HG03064 (cell line): ENCODE measurements around the gene MSI2.

Experiments used
- ATAC-seq: cut with Tn5 transposase; IDR thresholded peaks from one replicate; pipeline ENCODE4 v1.9.1; 2021; ENCODE audit warnings: low read depth; ENCODE audit not compliant: unreplicated experiment

MSI2 gene

DNA sequence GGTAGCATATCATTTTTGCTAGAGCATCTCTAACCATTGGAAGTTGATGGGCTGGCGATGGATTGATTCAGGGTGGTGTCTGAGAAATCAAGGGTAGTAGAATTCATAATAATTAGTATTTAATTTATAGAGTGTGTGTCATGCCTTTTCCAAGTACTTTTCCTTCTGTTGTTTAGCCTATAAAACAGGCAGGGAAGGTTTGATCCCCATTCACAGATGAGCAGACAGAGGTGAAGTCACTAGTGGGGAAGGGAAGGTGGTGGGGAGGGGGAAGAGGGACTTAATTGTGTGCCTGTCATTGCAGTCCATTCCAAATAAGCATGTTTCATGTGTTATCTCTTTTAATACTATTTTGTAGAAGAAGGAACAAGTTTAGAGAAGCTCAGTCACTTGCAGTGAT lies 131.3 kb downstream of the MSI2 start:
- ATAC-seq = no peak

DNA sequence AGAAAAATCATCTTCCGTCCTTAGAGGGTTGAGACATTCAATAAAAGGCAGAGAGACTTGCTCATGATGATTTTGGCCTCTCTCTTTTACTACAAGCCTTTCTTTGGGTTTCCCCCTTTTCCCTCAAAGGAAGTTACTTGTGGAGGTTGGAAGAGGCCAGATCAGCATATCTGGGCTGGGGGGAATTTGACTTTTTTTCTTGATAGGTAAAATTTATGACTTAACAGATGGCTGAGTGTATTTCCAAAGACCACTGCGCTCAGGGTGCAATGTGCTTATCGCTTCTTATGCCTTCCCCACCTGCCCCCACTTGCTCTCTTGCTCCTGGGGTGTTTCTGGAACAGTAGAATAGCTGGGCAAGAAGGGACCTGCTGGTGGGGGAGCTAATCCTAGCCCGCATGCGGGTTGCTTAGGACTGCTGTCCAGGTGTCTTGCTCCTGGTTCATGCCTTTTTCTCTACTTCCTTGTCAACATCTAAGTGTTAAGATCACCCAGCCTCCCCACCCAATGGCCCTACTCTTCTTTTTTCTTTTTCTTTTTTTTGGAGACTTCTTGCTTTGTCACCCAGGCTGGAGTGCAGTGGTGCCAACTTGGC lies 131.9 kb downstream of the MSI2 start:
- no peak for ATAC-seq

DNA sequence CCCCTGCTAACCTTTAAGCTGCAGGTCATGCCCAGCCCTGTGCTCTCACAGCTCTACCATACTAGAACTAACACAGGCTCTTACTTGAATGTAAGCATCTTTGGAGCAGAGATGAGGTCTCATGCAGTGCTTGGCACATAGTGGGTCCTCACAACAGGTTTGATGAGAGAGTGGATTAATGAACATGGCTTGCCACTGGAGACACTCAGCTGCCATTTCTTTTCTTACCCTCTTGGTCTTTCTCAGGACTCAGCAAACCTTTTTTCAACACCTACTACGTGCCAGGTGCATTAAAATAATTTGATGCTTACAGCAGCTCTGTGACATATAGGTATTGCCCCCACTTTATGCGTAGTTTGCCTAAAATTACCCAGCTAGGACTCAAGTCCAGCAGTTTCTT lies 133.2 kb downstream of the MSI2 start:
- ATAC-seq = no peak

DNA sequence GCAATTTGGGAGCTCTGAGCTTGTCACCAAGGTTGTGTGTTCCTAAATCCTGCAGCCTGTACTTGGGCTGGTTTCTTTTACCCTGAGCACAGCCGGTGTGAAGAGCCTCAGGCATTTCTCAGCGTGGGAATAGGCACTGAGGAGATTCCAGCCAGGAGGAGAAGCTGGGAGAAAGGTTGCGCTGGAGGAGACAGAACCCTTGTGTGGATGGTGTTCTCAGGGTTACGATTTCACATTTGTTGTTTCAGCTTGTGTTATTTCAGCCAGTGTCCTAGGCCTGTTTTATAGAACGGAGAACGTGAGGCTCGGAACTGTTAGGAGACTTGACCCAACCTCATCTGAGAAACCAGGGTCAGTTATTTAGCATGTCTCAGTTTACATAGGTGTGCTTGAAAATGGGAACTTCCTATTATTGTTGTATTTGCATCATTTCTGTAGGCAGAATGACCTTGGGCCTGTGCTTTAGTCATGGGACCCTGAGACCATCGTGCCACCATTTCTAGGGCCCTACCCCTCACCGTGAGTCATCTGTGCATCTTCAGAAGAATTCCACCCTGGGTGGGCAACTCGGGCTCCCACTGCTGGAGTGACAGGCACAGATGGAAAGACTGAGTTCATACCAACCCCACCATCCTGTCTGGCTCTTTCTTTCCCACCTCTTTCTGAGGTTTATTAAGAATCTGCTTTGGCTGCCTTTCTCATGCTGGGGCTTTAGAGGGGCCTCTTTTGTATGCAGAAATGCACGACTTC lies 134.9 kb downstream of the MSI2 start:
- ATAC-seq = no peak

DNA sequence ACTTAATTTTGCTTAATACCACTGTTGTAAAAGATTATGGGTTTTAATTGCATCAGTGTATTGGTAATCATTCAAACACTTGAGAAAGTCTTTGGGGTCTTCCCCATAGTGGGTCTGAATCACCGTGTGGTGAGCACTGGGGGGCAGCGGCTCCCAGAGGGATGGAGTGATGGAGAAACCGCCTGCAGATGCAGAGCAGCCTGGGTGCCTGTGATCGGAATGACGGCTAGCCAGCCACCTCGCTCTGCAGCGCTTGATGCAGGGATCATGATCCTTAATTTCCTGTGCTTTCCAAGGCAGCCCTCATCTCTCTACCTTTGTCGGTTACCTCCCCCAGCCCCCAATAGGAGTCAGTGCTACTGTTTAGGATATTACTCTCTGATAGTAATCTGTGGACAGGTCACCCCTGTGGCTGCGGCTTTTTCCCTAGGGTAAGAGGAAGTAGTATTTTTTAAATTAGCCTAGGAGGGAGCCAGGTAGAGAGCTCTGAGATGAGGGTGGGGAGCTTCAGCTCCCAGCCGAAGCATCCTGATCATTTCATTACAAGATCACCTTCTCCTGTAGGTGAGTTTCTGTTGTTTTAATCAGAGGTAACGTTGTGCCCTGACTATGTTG lies 135.6 kb downstream of the MSI2 start:
- ATAC-seq = no peak

DNA sequence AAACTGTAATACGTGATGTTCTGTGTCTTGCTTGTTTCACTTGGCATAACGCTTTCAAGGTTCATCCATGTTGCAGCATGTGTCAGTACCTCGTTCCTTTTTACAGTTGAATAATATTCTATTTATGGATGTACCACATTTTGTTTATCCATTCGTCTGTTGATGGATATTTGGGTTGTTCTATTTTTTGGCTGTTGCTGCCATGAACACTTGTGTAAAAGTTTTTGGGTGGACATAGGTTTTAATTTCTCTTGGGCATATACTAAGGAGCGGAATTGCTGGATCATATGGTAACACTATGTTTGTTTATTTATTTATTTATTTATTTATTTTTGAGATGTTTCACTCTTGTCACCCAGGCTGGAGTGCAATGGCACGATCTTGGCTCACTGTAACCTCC lies 137.0 kb downstream of the MSI2 start:
- ATAC-seq = no peak

DNA sequence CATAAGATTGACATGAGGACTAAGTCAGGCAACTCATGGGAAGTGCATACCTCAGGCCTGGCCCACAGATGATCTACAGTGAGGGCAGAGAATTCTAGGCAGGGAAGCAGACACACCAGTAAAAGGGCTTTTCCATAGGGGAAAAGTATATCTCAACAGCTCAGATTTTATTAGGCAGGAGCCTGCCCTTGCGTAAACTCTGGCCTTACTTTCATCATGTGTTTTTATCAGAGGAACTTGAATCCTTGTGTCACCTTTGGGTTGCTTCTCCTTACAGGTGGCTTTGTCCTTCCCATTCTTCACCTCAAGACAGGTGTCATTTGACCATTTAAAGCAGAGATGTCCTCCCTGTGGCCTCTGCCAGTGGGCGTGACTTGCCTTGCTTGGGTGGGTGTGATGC lies 138.1 kb downstream of the MSI2 start:
- ATAC-seq = no peak

DNA sequence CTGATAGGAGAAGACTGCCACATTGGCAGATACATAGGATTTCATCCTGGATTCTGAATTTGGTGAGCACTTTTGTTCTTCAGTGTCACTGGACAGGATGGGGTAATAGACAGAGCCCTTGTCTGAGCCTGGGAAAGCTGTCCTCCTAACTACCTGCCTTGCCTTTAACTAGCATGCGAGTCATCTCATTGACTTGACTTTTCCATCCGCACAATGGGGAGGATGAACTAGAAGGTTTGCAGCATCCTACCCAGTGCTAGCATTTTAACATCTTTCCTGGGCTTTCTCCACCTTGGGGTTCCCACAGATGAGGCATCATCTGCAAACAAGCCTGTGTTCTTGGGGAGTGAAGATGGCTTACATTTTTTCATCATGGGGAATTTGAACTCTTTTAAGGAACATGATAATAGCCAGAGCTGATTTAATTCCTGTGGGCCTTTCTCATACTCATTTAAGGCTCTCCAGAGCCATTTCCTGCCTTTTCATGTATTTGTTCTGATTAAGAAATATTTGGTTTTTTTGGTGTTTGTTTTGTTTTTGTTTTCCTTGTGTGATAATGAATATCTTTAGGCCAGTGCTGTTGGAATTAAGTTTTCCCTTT lies 139.5 kb downstream of the MSI2 start:
- no peak for ATAC-seq

DNA sequence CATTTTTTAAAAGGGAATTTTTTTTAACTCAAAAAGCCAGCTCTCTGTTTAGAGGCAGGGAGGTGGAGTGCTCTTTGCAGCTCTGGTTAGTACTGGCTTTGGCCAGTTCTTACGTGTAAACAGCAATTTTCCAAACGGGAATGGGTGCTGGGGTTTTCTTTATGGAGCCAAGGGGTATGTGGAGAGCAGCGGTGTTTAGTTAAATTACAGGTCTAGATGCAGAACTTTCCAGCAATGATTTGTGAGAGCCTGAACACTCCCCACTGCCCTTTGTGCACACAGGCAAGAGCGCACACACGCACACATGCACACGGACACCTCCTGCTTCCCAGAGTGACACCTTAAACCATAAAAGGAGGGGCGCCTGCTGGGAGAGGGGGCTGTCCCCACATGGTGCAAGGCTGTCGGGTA lies 140.2 kb downstream of the MSI2 start:
- ATAC-seq = no peak

DNA sequence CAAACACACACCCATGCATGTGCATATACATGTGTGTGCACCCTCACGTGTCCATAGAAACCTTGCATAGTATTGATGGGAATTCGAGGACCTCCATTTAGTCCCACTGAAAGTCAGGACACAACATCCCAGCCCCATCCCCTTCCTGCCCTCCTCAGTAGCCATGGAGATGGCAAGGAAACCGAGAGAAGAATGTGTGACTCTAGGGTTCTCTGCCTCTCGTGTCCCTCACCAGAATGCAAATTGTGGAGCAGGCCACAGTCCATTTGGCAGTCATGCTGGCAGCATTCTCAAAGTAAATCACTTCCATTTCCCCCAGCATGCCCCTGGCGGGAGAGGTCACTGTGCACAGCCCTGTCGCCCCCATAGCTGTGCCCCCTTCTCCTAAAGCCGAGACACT lies 141.1 kb downstream of the MSI2 start:
- ATAC-seq = no peak

DNA sequence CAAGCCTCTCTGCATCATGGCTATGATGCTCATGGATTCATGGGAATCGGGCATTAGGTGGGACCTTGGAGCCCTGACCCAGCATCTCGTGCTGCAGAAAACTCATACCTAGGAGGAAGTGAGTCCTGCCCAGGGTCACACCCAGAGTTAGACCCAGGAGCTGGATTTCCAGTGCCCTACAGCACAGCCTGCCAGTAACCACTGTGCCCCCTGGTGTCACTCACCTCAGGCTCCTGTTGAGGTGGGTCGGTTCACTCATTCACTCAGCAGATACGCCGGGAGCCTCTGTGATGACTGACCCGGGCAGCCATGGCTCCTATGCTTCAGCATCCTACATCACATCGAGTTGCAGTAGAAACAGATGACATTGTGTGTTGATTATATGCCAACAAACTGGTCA lies 143.4 kb downstream of the MSI2 start:
- no peak for ATAC-seq

DNA sequence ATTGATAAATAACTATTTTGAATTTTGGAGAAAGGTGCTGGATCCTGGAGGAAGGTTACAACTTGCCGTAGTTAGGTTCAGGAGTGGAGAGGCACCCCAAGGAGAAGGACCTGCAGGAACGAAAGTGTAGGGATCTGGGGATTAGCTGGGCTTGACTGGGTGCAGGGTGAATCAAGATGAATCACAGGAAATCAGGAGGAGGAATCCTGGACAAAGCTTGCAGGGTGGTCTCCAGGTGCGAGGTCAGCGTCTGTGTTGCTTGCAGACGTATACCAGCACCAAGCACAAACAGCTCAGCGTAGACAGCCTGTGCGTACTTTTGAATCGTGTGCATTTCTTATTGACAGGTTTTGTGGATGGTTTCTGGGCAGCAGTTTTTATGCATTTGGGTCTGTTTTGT lies 144.3 kb downstream of the MSI2 start:
- no peak for ATAC-seq

DNA sequence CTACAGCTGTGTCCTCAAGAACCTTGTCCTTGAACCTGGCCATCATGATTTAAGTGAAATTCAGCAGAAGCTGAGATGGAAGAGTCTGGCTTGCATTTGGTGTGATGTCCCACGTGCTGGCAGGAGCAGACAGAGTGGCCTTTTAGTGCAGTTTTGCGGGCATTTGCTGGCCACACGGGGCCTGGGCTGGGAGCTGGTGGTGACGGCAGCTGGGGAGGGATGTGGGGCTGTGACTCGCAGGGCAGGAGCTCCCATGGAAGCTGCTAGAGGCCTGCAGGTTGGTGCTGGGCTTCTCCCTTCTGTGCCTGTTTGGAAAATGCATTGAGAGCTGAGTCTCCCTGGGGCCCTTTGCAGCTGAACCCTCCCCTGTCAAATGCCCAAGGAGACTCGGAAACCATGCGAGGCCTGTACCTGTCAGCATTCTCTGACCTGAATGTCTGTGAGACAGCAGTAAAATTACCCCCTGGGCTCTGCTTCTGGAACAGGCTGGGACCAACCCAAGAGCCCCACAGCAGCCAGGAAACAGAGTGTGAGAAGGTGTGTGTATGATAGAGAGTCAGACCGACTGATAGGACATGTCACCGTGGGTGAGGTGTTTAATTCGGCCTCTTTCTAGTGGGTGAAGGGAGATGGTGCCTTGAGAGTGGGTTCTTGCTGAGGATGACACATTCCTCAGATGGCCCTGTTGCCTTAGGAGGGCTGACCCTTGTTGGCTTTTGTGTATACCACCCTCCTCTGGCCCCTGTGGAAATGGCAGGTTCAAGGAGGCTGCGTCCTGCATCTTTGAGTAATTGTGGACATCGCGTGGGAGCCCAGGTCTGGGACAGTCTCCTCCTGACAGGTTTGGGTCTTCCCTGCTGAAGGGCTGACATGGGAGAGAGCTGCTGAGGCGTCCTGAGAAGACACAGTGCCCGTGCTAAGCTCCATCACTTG lies 145.5 kb downstream of the MSI2 start:
- no peak for ATAC-seq

DNA sequence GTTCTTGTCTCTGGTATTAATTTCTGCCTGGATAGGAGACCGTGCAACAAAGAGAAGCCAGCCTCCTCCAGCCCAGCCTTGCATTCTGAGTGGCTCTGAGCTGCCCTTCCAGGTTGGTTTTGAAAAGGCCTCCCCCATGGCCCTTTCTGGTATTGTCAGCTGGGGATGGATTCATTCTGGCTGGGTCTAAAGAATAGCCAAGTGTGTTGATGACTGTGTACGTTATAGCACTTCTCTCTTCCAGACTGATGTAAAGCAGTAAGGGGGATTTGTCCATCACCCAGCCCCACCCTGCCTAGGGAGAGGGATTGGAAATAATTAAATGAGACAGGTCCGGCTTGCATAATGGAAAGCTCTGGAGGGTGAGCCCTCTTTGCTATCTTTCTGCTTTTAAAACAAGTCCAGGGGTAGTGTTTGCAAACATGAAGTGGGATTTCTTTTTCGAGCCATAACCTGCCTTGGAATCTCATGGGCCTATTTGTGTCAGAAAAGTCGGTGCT lies 146.4 kb downstream of the MSI2 start:
- no peak for ATAC-seq

DNA sequence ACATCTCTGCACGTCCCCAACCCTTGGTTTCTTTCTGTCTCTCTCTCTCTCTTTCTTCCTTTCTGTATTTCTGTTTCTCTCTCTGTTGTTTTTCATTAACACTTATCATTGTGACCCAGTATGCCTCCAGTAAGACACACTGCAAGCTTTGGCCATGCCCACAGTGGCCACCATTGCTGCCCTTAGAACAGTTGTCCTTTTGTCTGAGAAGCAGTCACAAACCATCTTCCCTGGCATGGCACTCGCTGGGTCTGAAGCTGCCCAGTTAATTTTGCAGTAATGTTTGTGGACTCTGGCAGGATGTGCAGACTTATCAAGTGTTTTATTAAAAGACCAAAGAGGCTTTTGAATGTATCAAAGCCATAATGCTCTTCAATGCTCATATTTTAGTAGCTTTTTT lies 146.9 kb downstream of the MSI2 start:
- no peak for ATAC-seq

DNA sequence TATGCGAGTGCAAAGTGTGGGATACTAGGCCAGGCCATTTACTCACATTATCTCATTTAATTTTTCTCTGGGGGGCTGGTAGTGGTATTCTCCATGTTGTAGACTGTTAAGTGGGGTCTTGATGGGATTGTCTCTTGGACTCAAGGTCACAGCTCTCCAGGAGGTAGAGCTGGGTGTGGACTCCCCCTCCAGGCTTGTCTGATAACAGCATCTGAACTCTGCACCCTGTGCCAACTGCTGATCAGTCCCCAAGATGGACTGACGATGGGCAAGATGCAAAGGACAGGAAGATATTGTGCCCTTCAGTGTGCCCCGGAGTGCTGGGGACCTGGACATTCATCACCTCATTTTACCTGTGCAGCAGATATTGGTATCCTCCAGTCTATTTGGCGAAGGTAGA lies 147.8 kb downstream of the MSI2 start:
- ATAC-seq = no peak

DNA sequence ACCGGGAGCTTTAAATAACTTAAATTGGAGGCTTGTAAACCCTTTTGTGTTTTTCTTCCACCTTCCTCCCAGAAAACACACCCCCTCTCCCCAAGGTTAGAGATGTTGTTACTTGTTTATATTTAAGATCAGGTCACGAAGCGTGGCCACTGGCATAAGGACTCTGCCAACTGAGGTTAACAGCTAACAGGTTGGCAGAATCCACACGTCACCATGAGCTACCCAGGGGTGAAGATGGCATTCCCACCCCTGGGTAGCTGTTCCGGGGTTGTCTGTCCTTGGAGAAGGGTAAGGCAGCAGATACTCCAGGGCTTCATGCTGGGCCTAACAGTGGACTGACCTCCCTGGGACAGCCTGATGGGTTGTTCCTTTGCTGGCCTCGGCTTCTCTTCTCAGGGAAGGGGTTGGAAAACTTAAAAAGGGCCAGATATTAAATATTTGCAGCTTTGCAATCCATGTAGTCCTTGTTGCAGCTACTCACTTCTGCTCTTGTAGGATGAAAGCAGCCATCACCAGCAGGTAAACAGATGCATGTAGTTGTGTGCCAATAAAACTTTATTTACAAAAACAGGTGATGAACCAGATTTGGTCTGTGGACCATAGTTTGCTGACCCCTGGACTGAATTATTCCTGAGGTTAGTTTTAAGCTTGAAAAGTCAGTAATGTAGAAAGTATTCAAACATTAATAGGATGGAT lies 148.6 kb downstream of the MSI2 start:
- ATAC-seq = no peak

DNA sequence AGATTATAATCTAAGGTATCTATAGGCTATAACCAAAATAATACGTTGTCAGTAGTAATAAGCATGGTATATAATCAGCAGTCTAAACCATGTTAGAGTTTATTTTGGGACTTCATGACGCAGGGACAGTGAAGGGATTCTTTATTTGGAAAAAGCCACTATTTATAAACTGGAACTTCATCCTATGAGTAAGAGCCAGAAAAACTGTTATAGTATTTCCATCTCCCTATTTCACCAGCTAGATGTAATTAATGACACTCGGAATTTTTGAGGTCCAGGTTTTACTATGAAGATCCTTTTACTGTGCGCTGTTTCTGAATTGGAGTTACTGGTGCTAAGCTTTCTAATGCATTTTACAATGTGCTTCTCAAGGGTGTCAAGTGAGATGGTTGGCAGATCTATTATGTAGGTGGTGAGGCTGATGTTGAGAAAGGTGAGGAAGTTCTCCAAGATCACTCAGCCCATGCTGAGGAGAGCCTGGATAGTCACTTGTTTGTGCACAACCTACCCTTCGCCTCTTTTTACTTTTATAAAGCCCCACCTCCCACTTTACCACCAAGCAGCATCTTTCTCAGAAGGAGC lies 149.3 kb downstream of the MSI2 start:
- ATAC-seq = no peak

DNA sequence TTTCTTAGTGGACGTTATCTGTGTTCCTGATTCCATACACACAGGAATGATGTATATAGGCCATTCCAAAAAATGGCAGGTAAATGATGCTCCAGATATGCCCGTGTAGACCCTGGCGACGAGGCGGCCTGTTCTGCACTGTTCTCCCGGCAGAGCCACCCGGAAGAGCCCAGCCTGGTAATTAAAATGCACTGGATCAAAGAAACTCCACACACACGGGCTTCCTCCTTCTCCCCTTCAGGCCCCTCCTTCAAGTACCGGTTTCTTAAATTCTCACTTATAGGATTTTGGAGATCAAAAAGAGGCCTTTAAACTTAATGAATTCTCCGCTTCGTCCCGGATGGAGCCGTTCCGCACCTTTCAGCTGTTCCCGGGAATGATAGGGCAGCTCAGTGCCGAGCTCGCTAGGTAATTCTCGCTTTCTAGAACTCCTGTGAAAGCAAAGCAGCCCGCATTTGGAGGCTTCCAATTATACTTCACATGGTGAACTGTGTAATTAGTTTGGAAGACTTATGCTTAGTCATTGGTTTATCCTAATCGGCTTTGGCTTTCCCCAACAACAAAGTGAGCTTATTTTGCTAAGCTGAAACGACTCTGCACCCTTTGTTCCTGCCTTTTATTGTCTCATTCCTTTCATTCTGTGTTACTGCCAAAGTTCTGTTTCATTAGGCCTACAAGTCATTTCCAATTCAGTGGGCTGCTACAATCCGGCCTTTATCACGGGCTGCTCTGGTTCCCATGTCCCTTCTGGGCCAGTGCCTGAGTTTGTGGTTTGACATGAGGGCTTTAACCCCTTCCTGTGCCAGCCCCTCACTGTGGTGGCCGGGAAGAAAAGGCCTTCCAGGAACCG lies 150.0 kb downstream of the MSI2 start:
- no peak for ATAC-seq
